ENCODE data around the gene NRDC. TPM values are rescaled to one million over a fixed set of nuclear protein-coding genes. Genes with fewer than 3 reads are reported as not detected.

The NRDC gene
- total RNA-seq, 1 experiment from 2014 or later: 147 TPM

DNA sequence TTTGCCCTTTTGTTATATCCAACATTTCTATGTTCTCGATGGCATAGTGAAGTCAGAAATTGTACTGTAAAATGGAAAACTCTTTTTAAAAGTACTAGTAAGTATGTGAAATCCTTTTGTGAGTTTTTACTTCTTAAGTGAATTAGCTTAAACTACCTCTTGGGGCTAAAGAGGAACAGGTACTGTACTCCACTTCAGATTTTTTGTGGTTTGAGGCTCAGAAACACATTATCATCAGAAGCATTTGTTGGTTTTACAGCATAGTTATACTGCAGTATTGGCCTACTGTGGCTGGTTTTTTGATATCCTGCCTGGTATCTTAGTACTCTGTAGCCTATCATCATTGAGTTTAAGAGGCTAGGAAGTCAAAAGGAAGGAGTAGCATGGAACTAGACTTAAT is 117.2 kb downstream of the NRDC start:
- H3K4me3 Mint-ChIP-seq: no peak overlapping the region
- no peaks in the 10 kb centered on the region for H4K20me1 ChIP-seq (ENCODE audit: control insufficient read depth, insufficient read depth, insufficient read length)
- H2BK120ac ChIP-seq (ENCODE audit: low read depth, low read length, poor library complexity, severe bottlenecking): no peak overlapping the region
- peaks cover 4 to 32% (median 21%) of the 10 kb centered on the region in 3 experiments; a peak in 5 of 7 replicates for H3K36me3 Mint-ChIP-seq (ENCODE audit: insufficient read depth in 1 of 3, low read depth in 3 of 3)
- H2AK5ac ChIP-seq (ENCODE audit: insufficient read length, low read length): no peak overlapping the region
- H3T11ph ChIP-seq (ENCODE audit: low read length): no peak overlapping the region
- H2AFZ ChIP-seq (ENCODE audit: low read length): no peak overlapping the region
- WGBS (ENCODE audit: extremely low coverage, insufficient read length, low lambda C conversion rate): no CpG with 5 or more reads among the region's 1 CpG
- no peak overlapping the region for H3K14ac ChIP-seq (ENCODE audit: insufficient read depth, low read length)
- no peak overlapping the region for H2BK5ac ChIP-seq (ENCODE audit: insufficient read length, low read length)
- no peak overlapping the region for H3K27ac Mint-ChIP-seq
- no peak overlapping the region for H4K91ac ChIP-seq (ENCODE audit: insufficient read length, low read depth, low read length)
- no peak overlapping the region for H4K5ac ChIP-seq (ENCODE audit: insufficient read length, low read depth, low read length)
- H3K4me2 ChIP-seq (ENCODE audit: insufficient read depth, insufficient read length, low read length): no peak overlapping the region
- H4K8ac ChIP-seq (replicated peaks; ENCODE audit: insufficient read length, low read depth, low read length): no peak overlapping the region
- H3K4me1 Mint-ChIP-seq: no peaks in the 10 kb centered on the region
- no peaks in the 10 kb centered on the region for H3K27me3 ChIP-seq (ENCODE audit: insufficient read depth, low read length)
- no peak overlapping the region for H3K56ac ChIP-seq (ENCODE audit: insufficient read length, low read depth, low read length)
- no peak overlapping the region for H3K23ac ChIP-seq (ENCODE audit: insufficient read length, low read depth, low read length)
- H3K9me3 Mint-ChIP-seq: no peaks in the 10 kb centered on the region
- H3K9me3 ChIP-seq (ENCODE audit: control insufficient read depth, low read depth, low read length): no peaks in the 10 kb centered on the region
- TF ChIP-seq, protein P1, sequence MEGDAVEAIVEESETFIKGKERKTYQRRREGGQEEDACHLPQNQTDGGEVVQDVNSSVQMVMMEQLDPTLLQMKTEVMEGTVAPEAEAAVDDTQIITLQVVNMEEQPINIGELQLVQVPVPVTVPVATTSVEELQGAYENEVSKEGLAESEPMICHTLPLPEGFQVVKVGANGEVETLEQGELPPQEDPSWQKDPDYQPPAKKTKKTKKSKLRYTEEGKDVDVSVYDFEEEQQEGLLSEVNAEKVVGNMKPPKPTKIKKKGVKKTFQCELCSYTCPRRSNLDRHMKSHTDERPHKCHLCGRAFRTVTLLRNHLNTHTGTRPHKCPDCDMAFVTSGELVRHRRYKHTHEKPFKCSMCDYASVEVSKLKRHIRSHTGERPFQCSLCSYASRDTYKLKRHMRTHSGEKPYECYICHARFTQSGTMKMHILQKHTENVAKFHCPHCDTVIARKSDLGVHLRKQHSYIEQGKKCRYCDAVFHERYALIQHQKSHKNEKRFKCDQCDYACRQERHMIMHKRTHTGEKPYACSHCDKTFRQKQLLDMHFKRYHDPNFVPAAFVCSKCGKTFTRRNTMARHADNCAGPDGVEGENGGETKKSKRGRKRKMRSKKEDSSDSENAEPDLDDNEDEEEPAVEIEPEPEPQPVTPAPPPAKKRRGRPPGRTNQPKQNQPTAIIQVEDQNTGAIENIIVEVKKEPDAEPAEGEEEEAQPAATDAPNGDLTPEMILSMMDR (conservative IDR thresholded peaks at IDR 0.05): no peak
- no peak overlapping the region for H3K27ac ChIP-seq (ENCODE audit: insufficient read length, low read depth, low read length)
- no peak overlapping the region for H3K18ac ChIP-seq (ENCODE audit: insufficient read length, low read depth, low read length)
- no peak overlapping the region for H2BK12ac ChIP-seq (ENCODE audit: insufficient read length, low read depth, low read length)
- H3K9ac ChIP-seq (ENCODE audit: extremely low read depth, insufficient read length, low read length): no peak overlapping the region
- no peak for DNase-seq
- H3K4ac ChIP-seq (ENCODE audit: low read depth, low read length): no peak overlapping the region
- no peaks in the 10 kb centered on the region for H3K79me1 ChIP-seq (ENCODE audit: insufficient read depth, low read depth, low read length, poor library complexity, severe bottlenecking)
- no peaks in the 10 kb centered on the region for H3K23me2 ChIP-seq (ENCODE audit: insufficient read length, low read depth, low read length, poor library complexity, severe bottlenecking)
- no peaks in the 10 kb centered on the region for H3K4me1 ChIP-seq (ENCODE audit: insufficient read depth, low read length)
- no peak overlapping the region for H2BK20ac ChIP-seq (ENCODE audit: low read depth, low read length, poor library complexity, severe bottlenecking)
- H2BK15ac ChIP-seq (ENCODE audit: low read depth, low read length): no peak overlapping the region
- no peaks in the 10 kb centered on the region for H3K27me3 Mint-ChIP-seq (ENCODE audit: low read depth)
- H3K79me2 ChIP-seq (ENCODE audit: insufficient read depth, low read length): no peaks in the 10 kb centered on the region

Data from H9 (cell line).